Measurements from ENCODE around the gene PLS1.
"Not testable (repeated sequence)": the region's sequence is repeated elsewhere in the genome, so short reads cannot be mapped to it uniquely, and the experiment has no call there.

The PLS1 gene

GRCh38 chr3:142595951-142596725 is at the start of gene PLS1:
PLS1 (plus strand) TSS chr3:142596393; CDS start chr3:142664238, 67,845 bp downstream.
- DNase-seq = peak; percentile 86

- no peak for DNase-seq
Measured at GRCh38 chr3:142549986-142550385, 46.2 kb upstream of the PLS1 start.

- not testable (repeated sequence) for DNase-seq
Measured at GRCh38 chr3:142552579-142552978, 43.6 kb upstream of the PLS1 start.

- DNase-seq = no peak
Measured at GRCh38 chr3:142553741-142554140, 42.5 kb upstream of the PLS1 start.

- DNase-seq = no peak
Measured at GRCh38 chr3:142560118-142560517, 36.1 kb upstream of the PLS1 start.

GRCh38 chr3:142563496-142563997 is 32.6 kb upstream of the PLS1 start:
- DNase-seq = no peak

GRCh38 chr3:142566096-142566495 is 30.1 kb upstream of the PLS1 start:
- no peak for DNase-seq

- no peak for DNase-seq
Measured at GRCh38 chr3:142568393-142569017, 27.7 kb upstream of the PLS1 start.

GRCh38 chr3:142569422-142569821 is 26.8 kb upstream of the PLS1 start:
- not testable (repeated sequence) for DNase-seq

- not testable (repeated sequence) for DNase-seq
Measured at GRCh38 chr3:142574223-142574622, 22.0 kb upstream of the PLS1 start.

- no peak for DNase-seq
Measured at GRCh38 chr3:142574665-142575064, 21.5 kb upstream of the PLS1 start.

GRCh38 chr3:142576792-142577191 is 19.4 kb upstream of the PLS1 start:
- DNase-seq = no peak

GRCh38 chr3:142577696-142578328 is 18.4 kb upstream of the PLS1 start:
- DNase-seq = no peak

- peak; percentile 93 for DNase-seq
Measured at GRCh38 chr3:142578329-142579223, 17.6 kb upstream of the PLS1 start, which contains the start of gene ATR. ATR (minus strand) TSS chr3:142578733; CDS start chr3:142578704, 29 bp downstream.

GRCh38 chr3:142580061-142580423 is 16.2 kb upstream of the PLS1 start:
- no peak for DNase-seq

- not testable (repeated sequence) for DNase-seq
Measured at GRCh38 chr3:142581070-142581469, 15.1 kb upstream of the PLS1 start.

GRCh38 chr3:142586803-142587406 is 9.3 kb upstream of the PLS1 start:
- DNase-seq = no peak

- no peak for DNase-seq
Measured at GRCh38 chr3:142588703-142589102, 7.5 kb upstream of the PLS1 start.

GRCh38 chr3:142592268-142592667 is 3.9 kb upstream of the PLS1 start:
- not testable (repeated sequence) for DNase-seq

- DNase-seq = no peak
Measured at GRCh38 chr3:142595141-142595540, 1.1 kb upstream of the PLS1 start.

- no peak for DNase-seq
Measured at GRCh38 chr3:142595581-142595950, 627 bp upstream of the PLS1 start.

GRCh38 chr3:142596726-142597088 is 514 bp downstream of the PLS1 start:
- no peak for DNase-seq
